Skeletal muscle satellite cell (primary cell): ENCODE results near the gene PHF23.

ENCODE experiments used
- H3K27me3 ChIP-seq: 2 replicates; pipeline ENCODE4 v1.7.0; 2013; ENCODE audit warnings: low read length; ENCODE audit not compliant: control insufficient read depth, insufficient read depth
- H3K36me3 ChIP-seq: 2 replicates; pipeline ENCODE4 v1.7.0; 2013; ENCODE audit warnings: mild to moderate bottlenecking, control low read depth, low read length; ENCODE audit not compliant: insufficient read depth
- H3K4me1 ChIP-seq: 2 replicates; pipeline ENCODE4 v1.7.0; 2013; ENCODE audit warnings: low read length; ENCODE audit not compliant: control insufficient read depth, insufficient read depth
- H3K4me2 ChIP-seq: 2 replicates; pipeline ENCODE4 v1.7.0; 2013; ENCODE audit warnings: mild to moderate bottlenecking, low read length
- H3K4me3 ChIP-seq: 2 replicates; pipeline ENCODE4 v1.7.0; 2013; ENCODE audit warnings: low read length
- H3K9ac ChIP-seq: 2 replicates; pipeline ENCODE4 v1.7.0; 2013; ENCODE audit warnings: mild to moderate bottlenecking, low read depth, low read length, moderate library complexity
- H3K9me3 ChIP-seq: replicated peaks from 2 replicates; pipeline ENCODE4 v1.7.0; 2013; ENCODE audit warnings: mild to moderate bottlenecking, control low read depth, low read length

PHF23 gene

GRCh38 chr17:7234083-7234951, 4.9 kb downstream of the PHF23 start, which contains the start of gene DVL2:
Gene DVL2 (minus strand): TSS chr17:7234517. CDS start chr17:7234262, 255 bp downstream.
- Histone ChIP-seq H3K4me1 (peaks cover 39% of the 10 kb centered on the region), H3K27me3 (no peaks in the 10 kb centered on the region), H3K36me3 (peaks cover 43% of the 10 kb centered on the region), H3K9me3 (no peaks in the 10 kb centered on the region), H3K4me2 (peak within 1 kb of the TSS; percentile 84), H3K9ac (peak within 1 kb of the TSS; percentile 87), H3K4me3 (peak within 1 kb of the TSS; percentile 77)

GRCh38 chr17:7233701-7234082, 5.6 kb downstream of the PHF23 start:
- peaks cover 39% of the 10 kb centered on the region for H3K4me1 ChIP-seq
- H3K4me2 ChIP-seq: peak overlapping the region; percentile 84
- no peaks in the 10 kb centered on the region for H3K9me3 ChIP-seq
- peak overlapping the region; percentile 87 for H3K9ac ChIP-seq
- H3K27me3 ChIP-seq: no peaks in the 10 kb centered on the region
- peaks cover 49% of the 10 kb centered on the region for H3K36me3 ChIP-seq
- H3K4me3 ChIP-seq: peak overlapping the region; percentile 77

- H3K36me3 ChIP-seq: peaks cover 61% of the 10 kb centered on the region
- peak overlapping the region; percentile 26 for H3K4me3 ChIP-seq
- H3K27me3 ChIP-seq: no peaks in the 10 kb centered on the region
- H3K9me3 ChIP-seq: no peaks in the 10 kb centered on the region
- H3K4me1 ChIP-seq: peaks cover 40% of the 10 kb centered on the region
- H3K9ac ChIP-seq: no peak overlapping the region
- peak overlapping the region; percentile 84 for H3K4me2 ChIP-seq
Measured at GRCh38 chr17:7232114-7232513, 7.1 kb downstream of the PHF23 start.

GRCh38 chr17:7229504-7229903, 9.8 kb downstream of the PHF23 start:
- no peaks in the 10 kb centered on the region for H3K9me3 ChIP-seq
- no peaks in the 10 kb centered on the region for H3K27me3 ChIP-seq
- peaks cover 48% of the 10 kb centered on the region for H3K36me3 ChIP-seq
- no peak overlapping the region for H3K4me2 ChIP-seq
- H3K9ac ChIP-seq: no peak overlapping the region
- no peak overlapping the region for H3K4me3 ChIP-seq
- peaks cover 16% of the 10 kb centered on the region for H3K4me1 ChIP-seq

GRCh38 chr17:7228920-7229319, 10.3 kb downstream of the PHF23 start:
- Histone ChIP-seq H3K27me3 (no peaks in the 10 kb centered on the region), H3K9me3 (no peaks in the 10 kb centered on the region), H3K9ac (no peak overlapping the region), H3K4me1 (peaks cover 15% of the 10 kb centered on the region), H3K36me3 (peaks cover 53% of the 10 kb centered on the region), H3K4me2 (no peak overlapping the region), H3K4me3 (no peak overlapping the region)

- H3K27me3 ChIP-seq: no peaks in the 10 kb centered on the region
- no peak overlapping the region for H3K9ac ChIP-seq
- H3K4me1 ChIP-seq: peaks cover 9% of the 10 kb centered on the region
- peaks cover 72% of the 10 kb centered on the region for H3K36me3 ChIP-seq
- no peaks in the 10 kb centered on the region for H3K9me3 ChIP-seq
- no peak overlapping the region for H3K4me2 ChIP-seq
- no peak overlapping the region for H3K4me3 ChIP-seq
Measured at GRCh38 chr17:7226721-7227710, 12.2 kb downstream of the PHF23 start.

DNA sequence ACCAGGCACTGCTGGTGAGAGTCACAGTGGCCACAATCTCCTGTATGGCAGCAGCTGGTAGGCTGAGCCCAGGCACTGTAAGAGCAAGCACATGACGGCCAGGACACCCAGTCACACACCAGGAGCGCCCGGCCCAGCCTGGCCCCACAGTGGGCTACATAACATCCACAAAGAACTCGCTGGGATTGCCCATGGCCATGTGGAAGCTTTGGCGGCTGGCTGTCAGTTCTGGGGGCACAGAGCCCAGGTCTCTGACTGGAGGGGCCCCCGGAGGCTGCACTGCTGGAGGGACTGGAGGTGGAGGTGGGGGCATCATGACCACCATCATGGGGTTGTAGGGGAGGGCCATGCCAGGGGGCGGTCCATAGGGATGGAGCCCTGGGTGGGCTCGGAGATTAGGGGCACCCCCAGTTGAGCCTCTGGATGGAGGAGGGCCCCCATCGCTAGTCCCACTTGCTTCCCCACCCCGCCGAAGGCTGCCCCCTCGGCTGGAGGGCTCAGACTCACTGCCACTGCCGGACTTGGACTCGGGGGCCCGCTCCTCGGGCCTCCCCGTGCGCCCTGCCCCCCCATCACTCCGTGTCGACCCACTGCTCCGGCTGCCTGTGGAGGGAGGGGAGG, 13.4 kb downstream of the PHF23 start:
- H3K27me3 ChIP-seq: no peaks in the 10 kb centered on the region
- peaks cover 14% of the 10 kb centered on the region for H3K4me1 ChIP-seq
- H3K4me3 ChIP-seq: no peak overlapping the region
- no peak overlapping the region for H3K9ac ChIP-seq
- H3K9me3 ChIP-seq: no peaks in the 10 kb centered on the region
- no peak overlapping the region for H3K4me2 ChIP-seq
- H3K36me3 ChIP-seq: peaks cover 82% of the 10 kb centered on the region

DNA sequence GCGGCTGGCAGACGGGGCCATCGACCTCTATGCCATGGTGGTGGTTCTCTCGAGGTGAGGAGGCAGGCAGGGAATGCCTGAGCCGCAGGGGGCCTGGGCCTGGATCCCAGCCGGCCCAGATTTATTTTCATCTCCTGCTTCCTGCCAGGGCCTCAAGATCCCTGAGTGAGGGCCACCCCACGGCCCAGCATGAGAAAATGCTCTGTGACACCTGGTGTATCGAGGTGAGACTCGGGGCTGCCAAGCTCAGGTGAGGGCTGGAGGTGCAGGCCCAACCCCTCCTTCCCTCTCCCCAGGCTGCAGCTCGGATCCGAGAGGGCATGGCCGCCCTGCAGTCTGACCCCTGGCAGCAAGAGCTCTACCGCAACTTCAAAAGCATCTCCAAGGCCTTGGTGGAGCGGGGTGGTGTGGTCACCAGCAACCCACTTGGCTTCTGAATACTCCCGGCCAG, 14.6 kb downstream of the PHF23 start:
- peaks cover 72% of the 10 kb centered on the region for H3K36me3 ChIP-seq
- H3K4me2 ChIP-seq: no peak overlapping the region
- H3K9ac ChIP-seq: no peak overlapping the region
- no peak overlapping the region for H3K4me3 ChIP-seq
- no peaks in the 10 kb centered on the region for H3K9me3 ChIP-seq
- peaks cover 20% of the 10 kb centered on the region for H3K4me1 ChIP-seq
- H3K27me3 ChIP-seq: no peaks in the 10 kb centered on the region

- H3K4me2 ChIP-seq: no peak overlapping the region
- H3K4me3 ChIP-seq: no peak overlapping the region
- H3K4me1 ChIP-seq: peaks cover 25% of the 10 kb centered on the region
- H3K9ac ChIP-seq: no peak overlapping the region
- H3K9me3 ChIP-seq: no peaks in the 10 kb centered on the region
- no peaks in the 10 kb centered on the region for H3K27me3 ChIP-seq
- H3K36me3 ChIP-seq: peaks cover 66% of the 10 kb centered on the region
Measured at GRCh38 chr17:7224110-7224509, 15.1 kb downstream of the PHF23 start.

GRCh38 chr17:7223375-7223774, 15.9 kb downstream of the PHF23 start:
- H3K9me3 ChIP-seq: no peaks in the 10 kb centered on the region
- H3K36me3 ChIP-seq: peaks cover 59% of the 10 kb centered on the region
- no peaks in the 10 kb centered on the region for H3K27me3 ChIP-seq
- no peak overlapping the region for H3K4me3 ChIP-seq
- H3K9ac ChIP-seq: no peak overlapping the region
- H3K4me2 ChIP-seq: no peak overlapping the region
- peaks cover 29% of the 10 kb centered on the region for H3K4me1 ChIP-seq

- peaks cover 54% of the 10 kb centered on the region for H3K36me3 ChIP-seq
- peaks cover 29% of the 10 kb centered on the region for H3K4me1 ChIP-seq
- H3K4me2 ChIP-seq: no peak overlapping the region
- no peaks in the 10 kb centered on the region for H3K27me3 ChIP-seq
- no peaks in the 10 kb centered on the region for H3K9me3 ChIP-seq
- H3K4me3 ChIP-seq: no peak overlapping the region
- no peak overlapping the region for H3K9ac ChIP-seq
Measured at GRCh38 chr17:7222972-7223292, 16.3 kb downstream of the PHF23 start.
